HG03103 (cell line): ENCODE results near the gene MOV10.
"Not testable (repeated sequence)": the region's sequence is repeated elsewhere in the genome, so short reads cannot be mapped to it uniquely, and the experiment has no call there.

Source experiments
- ATAC-seq: cut with Tn5 transposase; IDR thresholded peaks from one replicate; pipeline ENCODE4 v1.9.1; 2021; ENCODE audit warnings: low read depth; ENCODE audit not compliant: unreplicated experiment

The MOV10 gene, protein sequence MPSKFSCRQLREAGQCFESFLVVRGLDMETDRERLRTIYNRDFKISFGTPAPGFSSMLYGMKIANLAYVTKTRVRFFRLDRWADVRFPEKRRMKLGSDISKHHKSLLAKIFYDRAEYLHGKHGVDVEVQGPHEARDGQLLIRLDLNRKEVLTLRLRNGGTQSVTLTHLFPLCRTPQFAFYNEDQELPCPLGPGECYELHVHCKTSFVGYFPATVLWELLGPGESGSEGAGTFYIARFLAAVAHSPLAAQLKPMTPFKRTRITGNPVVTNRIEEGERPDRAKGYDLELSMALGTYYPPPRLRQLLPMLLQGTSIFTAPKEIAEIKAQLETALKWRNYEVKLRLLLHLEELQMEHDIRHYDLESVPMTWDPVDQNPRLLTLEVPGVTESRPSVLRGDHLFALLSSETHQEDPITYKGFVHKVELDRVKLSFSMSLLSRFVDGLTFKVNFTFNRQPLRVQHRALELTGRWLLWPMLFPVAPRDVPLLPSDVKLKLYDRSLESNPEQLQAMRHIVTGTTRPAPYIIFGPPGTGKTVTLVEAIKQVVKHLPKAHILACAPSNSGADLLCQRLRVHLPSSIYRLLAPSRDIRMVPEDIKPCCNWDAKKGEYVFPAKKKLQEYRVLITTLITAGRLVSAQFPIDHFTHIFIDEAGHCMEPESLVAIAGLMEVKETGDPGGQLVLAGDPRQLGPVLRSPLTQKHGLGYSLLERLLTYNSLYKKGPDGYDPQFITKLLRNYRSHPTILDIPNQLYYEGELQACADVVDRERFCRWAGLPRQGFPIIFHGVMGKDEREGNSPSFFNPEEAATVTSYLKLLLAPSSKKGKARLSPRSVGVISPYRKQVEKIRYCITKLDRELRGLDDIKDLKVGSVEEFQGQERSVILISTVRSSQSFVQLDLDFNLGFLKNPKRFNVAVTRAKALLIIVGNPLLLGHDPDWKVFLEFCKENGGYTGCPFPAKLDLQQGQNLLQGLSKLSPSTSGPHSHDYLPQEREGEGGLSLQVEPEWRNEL

GRCh38 chr1:112674440-112674985, at the start of gene MOV10:
MOV10 (plus strand) TSS chr1:112674659; CDS start chr1:112674913, 254 bp downstream.
- ATAC-seq = peak; percentile 52

- ATAC-seq = no peak
Observed at GRCh38 chr1:112625696-112626095, 48.8 kb upstream of the MOV10 start.

- no peak for ATAC-seq
Observed at GRCh38 chr1:112626193-112626592, 48.3 kb upstream of the MOV10 start.

DNA sequence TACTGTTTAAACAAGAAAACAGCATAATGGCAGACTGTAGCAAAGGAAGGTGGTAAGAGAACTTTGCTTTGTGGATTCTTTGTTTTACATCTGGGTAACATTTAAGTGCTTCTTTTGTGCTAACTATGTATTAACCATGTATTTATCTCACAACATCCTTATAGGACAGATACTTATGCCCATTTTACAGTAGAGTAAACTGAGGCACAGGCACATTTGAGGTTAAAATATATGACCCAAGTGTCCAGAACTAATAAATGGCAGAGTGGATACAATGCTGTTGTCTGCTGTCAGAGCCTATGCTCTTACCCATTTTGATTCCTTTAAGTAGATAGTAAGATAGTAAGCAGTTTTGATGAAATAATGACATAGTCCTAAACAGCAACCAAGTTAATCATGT, 47.6 kb upstream of the MOV10 start:
- ATAC-seq = no peak

GRCh38 chr1:112628516-112628915, 45.9 kb upstream of the MOV10 start:
- no peak for ATAC-seq

GRCh38 chr1:112629256-112629655, 45.2 kb upstream of the MOV10 start:
- ATAC-seq = no peak

DNA sequence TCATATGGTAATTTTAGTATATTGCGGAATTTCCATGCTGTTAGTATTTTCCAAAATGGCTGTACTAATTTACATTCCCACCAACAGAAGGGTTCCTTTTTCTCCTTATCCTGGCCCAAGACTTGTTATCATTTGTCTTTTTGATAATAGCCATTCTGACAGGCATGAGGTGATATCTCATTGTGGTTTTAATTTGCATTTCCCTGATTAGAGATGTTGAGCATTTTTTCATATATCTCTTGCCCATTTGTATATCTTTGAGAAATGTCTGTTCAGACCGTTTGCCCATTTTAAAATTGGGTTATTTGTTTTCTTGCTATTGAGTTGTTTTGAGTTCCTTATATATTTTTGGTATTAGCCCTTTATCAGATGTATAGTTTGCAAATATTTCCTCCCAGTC, 40.8 kb upstream of the MOV10 start:
- ATAC-seq = no peak

GRCh38 chr1:112634367-112634766, 40.1 kb upstream of the MOV10 start:
- ATAC-seq = no peak

GRCh38 chr1:112636056-112636455, 38.4 kb upstream of the MOV10 start:
- ATAC-seq = no peak

GRCh38 chr1:112636597-112637253, 37.7 kb upstream of the MOV10 start:
- no peak for ATAC-seq

DNA sequence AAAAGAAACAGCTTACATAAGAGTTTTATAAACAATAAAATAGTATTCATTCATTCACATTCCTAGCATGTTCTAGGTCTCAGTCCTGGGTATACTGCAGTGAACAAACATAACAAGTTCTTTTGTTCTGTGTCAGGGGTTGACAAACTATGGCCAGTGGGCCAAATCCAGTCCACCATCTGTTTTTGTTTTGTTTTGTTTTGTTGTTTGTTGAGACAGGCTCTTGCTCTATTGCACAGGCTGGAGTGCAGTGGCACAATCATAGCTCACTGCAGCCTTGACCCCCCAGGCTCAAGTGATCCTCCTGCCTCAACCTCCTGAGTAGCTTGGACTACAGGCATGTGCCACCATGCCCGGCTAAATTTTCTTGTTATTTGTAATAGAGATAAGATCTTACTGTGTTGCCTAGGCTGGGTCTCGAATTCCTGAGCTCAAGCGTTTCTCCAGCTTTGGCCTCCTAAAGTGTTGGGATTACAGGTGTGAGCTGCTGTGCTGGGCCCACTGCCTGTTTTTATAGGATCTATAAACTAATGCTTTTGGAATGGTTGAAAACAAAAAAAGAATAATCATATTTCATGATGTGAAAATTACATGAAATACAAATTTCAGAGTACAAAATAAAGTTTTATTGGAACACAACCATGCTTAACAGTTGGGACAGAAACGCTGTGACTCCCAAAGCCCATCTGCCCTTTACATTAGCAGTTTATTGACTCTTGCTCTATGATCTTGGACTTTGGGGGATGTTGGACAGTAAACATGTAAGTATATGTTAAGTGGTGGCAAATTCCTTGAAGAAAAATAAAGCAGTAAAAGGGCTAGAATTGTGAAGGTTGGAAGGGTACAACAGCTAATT, 37.0 kb upstream of the MOV10 start:
- ATAC-seq = no peak

- no peak for ATAC-seq
Observed at GRCh38 chr1:112638110-112638428, 36.4 kb upstream of the MOV10 start.

GRCh38 chr1:112640437-112640836, 34.0 kb upstream of the MOV10 start:
- ATAC-seq = not testable (repeated sequence)

DNA sequence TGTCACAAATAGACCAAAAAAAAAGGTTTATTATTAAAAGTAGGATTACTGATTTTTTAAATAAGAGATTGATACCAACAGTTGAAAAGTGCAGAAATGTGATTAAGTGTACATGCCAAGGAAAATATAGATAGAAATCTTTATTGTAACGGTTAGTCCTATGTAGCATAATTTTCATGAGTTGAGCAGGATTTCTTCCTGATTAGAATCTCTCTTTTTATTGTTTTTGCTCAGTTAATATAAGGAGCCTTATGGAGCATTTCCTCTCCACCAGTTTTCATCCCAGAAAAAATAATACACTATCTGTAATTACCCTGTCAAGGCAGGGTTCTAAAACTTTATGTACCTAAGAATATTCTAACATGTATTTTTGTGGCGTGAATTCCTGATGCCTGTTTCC, 31.4 kb upstream of the MOV10 start:
- ATAC-seq = no peak

DNA sequence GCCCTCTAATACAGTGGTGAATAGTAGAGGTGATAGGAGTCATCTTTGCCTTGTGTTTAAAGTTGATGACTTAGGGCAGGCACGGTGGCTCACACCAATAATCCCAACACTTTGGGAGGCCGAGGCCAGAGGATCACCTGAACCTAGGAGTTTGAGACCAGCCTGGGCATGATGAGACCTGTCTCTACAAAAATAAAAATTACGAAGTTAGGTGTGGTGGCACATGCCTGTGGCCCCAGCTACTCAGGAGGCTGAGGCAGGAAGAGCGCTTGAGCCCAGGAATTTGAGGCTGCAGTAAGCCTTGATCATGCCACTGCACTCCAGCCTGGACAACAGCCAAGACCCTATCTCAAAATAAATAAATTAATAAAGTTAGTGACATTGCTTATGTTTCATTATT, 28.2 kb upstream of the MOV10 start:
- no peak for ATAC-seq

DNA sequence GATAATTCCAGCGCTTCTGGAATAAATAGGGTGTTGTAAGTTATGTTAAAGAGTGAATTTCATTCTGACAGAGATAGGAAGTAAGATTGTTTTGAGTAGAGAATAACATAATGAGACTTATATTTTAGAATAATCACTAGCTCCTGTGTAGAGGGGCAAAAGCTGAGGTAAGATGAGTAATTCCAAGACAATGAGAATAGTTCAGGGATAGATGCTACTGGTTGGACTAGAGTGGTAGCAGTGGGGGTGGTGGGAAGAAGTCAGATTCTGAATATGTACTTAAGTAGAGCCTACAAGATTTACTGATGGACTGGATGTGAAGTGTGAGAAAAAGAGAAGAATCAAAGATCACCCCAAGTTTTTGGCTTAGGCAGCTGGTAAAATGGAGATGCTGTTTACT, 23.3 kb upstream of the MOV10 start:
- ATAC-seq = no peak

DNA sequence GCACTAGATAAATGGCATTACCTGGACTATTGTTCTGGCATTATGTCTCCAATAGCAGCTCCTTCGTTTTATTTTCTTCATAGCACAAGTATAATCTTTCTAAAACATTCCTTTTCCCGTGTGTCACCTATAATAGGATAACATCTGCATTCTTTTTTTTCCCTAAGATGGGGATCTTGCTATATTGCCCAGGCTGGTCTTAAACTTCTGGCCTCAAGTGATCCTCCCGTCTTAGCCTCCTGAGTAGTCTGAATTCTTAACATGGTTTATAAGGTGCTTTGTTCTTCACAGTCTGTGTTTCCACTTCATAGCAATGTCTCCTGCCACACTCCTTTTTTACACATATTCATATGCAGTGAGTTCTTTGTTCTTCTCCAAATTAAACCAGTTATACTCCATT, 8.6 kb upstream of the MOV10 start:
- ATAC-seq = no peak

- no peak for ATAC-seq
Observed at GRCh38 chr1:112666946-112667345, 7.5 kb upstream of the MOV10 start.

DNA sequence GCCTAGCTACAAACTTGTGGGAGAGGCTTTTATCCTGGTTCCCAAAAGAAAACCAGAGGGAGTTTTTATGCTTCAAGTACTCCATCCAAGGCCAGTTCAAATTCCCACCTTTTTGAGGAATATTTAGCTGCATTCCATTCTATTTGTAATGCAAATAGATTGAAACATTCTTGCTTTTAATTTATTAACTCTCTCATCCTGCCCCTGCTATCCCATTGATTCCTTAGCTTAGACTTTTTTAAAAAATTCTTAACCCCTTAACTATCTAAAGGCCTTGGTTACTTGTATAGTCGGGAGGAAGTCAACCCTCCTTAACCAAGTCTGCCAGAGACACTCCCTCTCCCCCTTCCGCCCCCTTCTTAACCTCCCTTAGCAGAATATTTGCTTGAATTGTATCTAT, 2.5 kb upstream of the MOV10 start:
- ATAC-seq = no peak

DNA sequence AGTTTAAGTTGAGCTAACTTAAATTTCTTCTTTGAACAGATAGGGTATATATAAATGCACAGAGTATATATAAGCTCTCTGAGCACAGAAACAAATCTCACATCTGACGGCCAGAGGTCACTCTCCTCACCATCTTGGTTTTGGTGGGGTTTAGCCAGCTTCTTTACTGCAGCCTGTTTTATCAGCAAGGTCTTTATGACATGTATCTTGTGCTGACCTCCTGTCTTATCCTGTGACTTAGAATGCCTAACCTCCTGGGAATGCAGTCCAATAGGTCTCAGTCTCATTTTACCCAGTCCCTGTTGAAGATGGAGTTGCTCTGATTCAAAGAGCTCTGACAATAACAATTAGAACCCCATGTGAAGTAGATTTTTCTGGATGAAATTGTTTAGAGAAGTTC, 1.6 kb upstream of the MOV10 start:
- no peak for ATAC-seq
